ENCODE measurements around the gene STPG4.
"Not testable (repeated sequence)": the region's sequence is repeated elsewhere in the genome, so short reads cannot be mapped to it uniquely, and the experiment has no call there.

The STPG4 gene

GRCh38 chr2:47155091-47155876 is at the start of gene STPG4:
Gene STPG4, minus strand, starts transcription at chr2:47155308. Its CDS starts 57 bp downstream, at chr2:47155251.
- no peak for DNase-seq

- no peak for DNase-seq
Measured at GRCh38 chr2:47204691-47205090, 49.6 kb upstream of the STPG4 start.

GRCh38 chr2:47203995-47204394 is 48.9 kb upstream of the STPG4 start:
- DNase-seq: no peak

GRCh38 chr2:47201224-47201623 is 46.1 kb upstream of the STPG4 start:
- no peak for DNase-seq

- DNase-seq: peak; percentile 55
Measured at GRCh38 chr2:47198985-47199451, 43.9 kb upstream of the STPG4 start.

- no peak for DNase-seq
Measured at GRCh38 chr2:47196499-47196898, 41.4 kb upstream of the STPG4 start.

GRCh38 chr2:47196046-47196445 is 40.9 kb upstream of the STPG4 start:
- no peak for DNase-seq

- no peak for DNase-seq
Measured at GRCh38 chr2:47195148-47195547, 40.0 kb upstream of the STPG4 start.

- DNase-seq: no peak
Measured at GRCh38 chr2:47194410-47194809, 39.3 kb upstream of the STPG4 start.

GRCh38 chr2:47193607-47194006 is 38.5 kb upstream of the STPG4 start:
- peak; percentile 37 for DNase-seq

GRCh38 chr2:47190188-47190881 is 35.2 kb upstream of the STPG4 start:
- DNase-seq: peak; percentile 19

- DNase-seq: no peak
Measured at GRCh38 chr2:47189635-47190034, 34.5 kb upstream of the STPG4 start.

- no peak for DNase-seq
Measured at GRCh38 chr2:47187069-47187468, 32.0 kb upstream of the STPG4 start.

- no peak for DNase-seq
Measured at GRCh38 chr2:47186351-47186750, 31.2 kb upstream of the STPG4 start.

GRCh38 chr2:47185098-47185497 is 30.0 kb upstream of the STPG4 start:
- not testable (repeated sequence) for DNase-seq

GRCh38 chr2:47181176-47181575 is 26.1 kb upstream of the STPG4 start:
- DNase-seq: no peak

- no peak for DNase-seq
Measured at GRCh38 chr2:47180531-47180930, 25.4 kb upstream of the STPG4 start.

- DNase-seq: no peak
Measured at GRCh38 chr2:47179388-47179787, 24.3 kb upstream of the STPG4 start.

- no peak for DNase-seq
Measured at GRCh38 chr2:47178341-47178740, 23.2 kb upstream of the STPG4 start.

GRCh38 chr2:47177043-47177565 is 22.0 kb upstream of the STPG4 start:
- DNase-seq: no peak

GRCh38 chr2:47174733-47175361 is 19.7 kb upstream of the STPG4 start:
- peak; percentile 79 for DNase-seq

- DNase-seq: peak; percentile 13
Measured at GRCh38 chr2:47173986-47174732, 19.1 kb upstream of the STPG4 start.
